MCF 10A (cell line): Measurements from ENCODE around the gene RBM12. TPM values are rescaled to one million over a fixed set of nuclear protein-coding genes. Genes with fewer than 3 reads are reported as not detected.
A peak's percentile ranks its signal among the peaks of the same experiment; 100 is the strongest.

ENCODE experiments used
- BruUV-seq: library from RNA; stranded (reverse); fragments of 400-500 nt; replicated peaks from 2 replicates; lab custom pipeline; 2021; lab: Mats Ljungman, UMichigan
- CTCF ChIA-PET: fragments of 300-600 bp; sonication (Branson Sonifier 250); formaldehyde crosslinking; extraction: SDS; loops from one replicate; lab custom pipeline; 2021; ENCODE audit warnings: antibody characterized with exemption, inconsistent platforms; lab: Yijun Ruan, JAX
- POLR2A ChIA-PET: fragments of 300-600, 350-650 bp; sonication (Branson Sonifier 250); formaldehyde crosslinking; extraction: SDS; loops from one replicate; lab custom pipeline; 2020; ENCODE audit warnings: antibody characterized with exemption, inconsistent platforms; lab: Yijun Ruan, JAX
- DNase-seq: peaks from one replicate; pipeline ENCODE4 v3.0.0-alpha.2; 2018; ENCODE audit not compliant: unreplicated experiment
- H3K27ac Mint-ChIP-seq: one replicate; pipeline ENCODE4 v1.8.0; 2022; ENCODE audit warnings: mild to moderate bottlenecking, low read depth, mixed read lengths; ENCODE audit not compliant: unreplicated experiment
- H3K27me3 Mint-ChIP-seq: one replicate; pipeline ENCODE4 v1.8.0; 2022; ENCODE audit warnings: mixed read lengths; ENCODE audit not compliant: insufficient read depth, unreplicated experiment
- H3K36me3 Mint-ChIP-seq: one replicate; pipeline ENCODE4 v1.8.0; 2022; ENCODE audit warnings: mild to moderate bottlenecking, moderate library complexity, mixed read lengths; ENCODE audit not compliant: insufficient read depth, unreplicated experiment
- H3K4me1 Mint-ChIP-seq: one replicate; pipeline ENCODE4 v1.8.0; 2022; ENCODE audit warnings: mixed read lengths; ENCODE audit not compliant: insufficient read depth, unreplicated experiment
- H3K4me3 Mint-ChIP-seq: one replicate; pipeline ENCODE4 v1.8.0; 2022; ENCODE audit warnings: mild to moderate bottlenecking, moderate library complexity, mixed read lengths; ENCODE audit not compliant: unreplicated experiment
- H3K9me3 Mint-ChIP-seq: one replicate; pipeline ENCODE4 v1.8.0; 2022; ENCODE audit warnings: mixed read lengths; ENCODE audit not compliant: unreplicated experiment
- CTCF ChIP-seq: fragments of 200-600 bp; IDR thresholded peaks from one replicate; pipeline ENCODE4 v1.8.0; 2022; ENCODE audit warnings: antibody characterized with exemption, mild to moderate bottlenecking; ENCODE audit not compliant: unreplicated experiment
- intact Hi-C: fragments of 100-400 bp; cut with micrococcal nuclease; formaldehyde crosslinking; loops from 2 replicates; pipeline ENCODE4 v1.14.1; 2022
- total RNA-seq: library from RNA; stranded (reverse); gene quantifications from 2 replicates; pipeline ENCODE4 v1.2.3, GENCODE V29; 2022

Gene RBM12
- total RNA-seq, 1 experiment from 2014 or later = 60.1 TPM

DNA sequence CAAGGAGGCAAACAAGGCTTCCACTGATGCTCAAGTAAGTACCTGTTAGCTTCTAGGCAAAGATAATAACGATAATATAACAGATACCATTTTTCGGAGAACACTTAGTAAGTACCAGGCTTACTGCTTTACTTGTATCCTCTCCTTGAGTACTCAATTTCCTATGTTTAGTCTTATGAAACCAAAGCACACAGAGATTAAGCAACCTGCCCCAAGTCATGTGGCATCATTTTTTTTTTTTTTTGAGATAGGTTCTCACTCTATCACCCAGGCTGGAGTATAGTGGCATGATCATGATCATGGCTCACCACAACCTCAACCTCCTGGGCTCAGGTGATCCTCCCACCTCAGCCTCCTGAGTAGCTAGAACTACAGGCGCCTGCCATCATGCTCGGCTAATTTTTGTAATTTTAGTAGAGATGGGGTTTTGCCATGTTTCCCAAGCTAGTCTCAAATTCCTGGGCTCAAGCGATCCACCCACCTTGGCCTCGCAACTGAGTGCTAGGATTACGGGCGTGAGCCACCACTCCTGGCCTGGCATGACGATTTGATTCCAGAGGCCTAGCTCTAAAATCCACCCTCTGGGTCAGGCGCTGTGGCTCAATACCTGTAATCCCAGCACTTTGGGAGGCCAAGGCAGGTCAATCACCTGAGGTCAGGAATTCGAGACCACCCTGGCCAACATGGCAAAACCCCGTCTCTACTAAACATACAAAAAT lies 35.1 kb downstream of the RBM12 start:
- Mint-ChIP-seq H3K27me3 (no peaks in the 10 kb centered on the region), H3K36me3 (peaks cover 67% of the 10 kb centered on the region), H3K4me3 (no peak overlapping the region), H3K9me3 (no peaks in the 10 kb centered on the region), H3K4me1 (peaks cover 4% of the 10 kb centered on the region), H3K27ac (no peak overlapping the region)
- intact Hi-C loops = no loop called here
- ChIA-PET CTCF (interaction anchor here (0.6 to 2.3 kb wide), 3 partner anchors 10 to 166 kb away, joined by 3 to 10 read pairs (median 6); no protein-coding TSS in a partner anchor), POLR2A (interaction anchor here (0.6 to 3.6 kb wide), 5 partner anchors 10 to 435 kb away, joined by 3 to 26 read pairs (median 6); partner anchors contain the start of gene SPAG4)
- BruUV-seq = no TSS peak
- no peak for TF ChIP-seq CTCF
- DNase-seq = no peak

DNA sequence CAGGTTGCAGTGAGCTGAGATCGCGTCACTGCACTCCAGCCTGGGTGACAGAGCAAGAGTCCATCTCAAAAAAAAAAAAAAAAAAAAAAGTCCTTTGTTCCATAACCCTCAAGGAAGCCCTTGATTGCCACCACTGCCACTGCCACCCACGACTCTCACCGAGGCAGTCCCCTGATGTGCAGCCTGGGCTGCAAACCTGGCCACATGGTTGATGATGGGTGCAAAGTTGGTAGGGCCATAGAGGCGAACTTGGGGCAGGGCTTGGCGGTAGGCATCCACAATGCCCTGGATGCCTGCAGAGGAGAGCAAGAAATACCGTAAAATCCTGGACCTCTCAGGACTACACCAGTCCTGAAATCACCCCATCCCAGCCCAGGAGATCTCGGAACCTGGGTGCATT lies 37.6 kb downstream of the RBM12 start:
- TF ChIP-seq CTCF = no peak
- BruUV-seq = no TSS peak
- Mint-ChIP-seq H3K9me3 (no peaks in the 10 kb centered on the region), H3K4me3 (no peak overlapping the region), H3K4me1 (peaks cover 4% of the 10 kb centered on the region), H3K36me3 (peaks cover 65% of the 10 kb centered on the region), H3K27ac (peak overlapping the region; percentile 75), H3K27me3 (no peaks in the 10 kb centered on the region)
- CTCF ChIA-PET = interaction anchor here (0.9 to 1.2 kb wide), 2 partner anchors 8 to 9 kb away, joined by 3 read pairs; no protein-coding TSS in a partner anchor
- POLR2A ChIA-PET = interaction anchor here (1.6 kb wide), 1 partner anchor 8 kb away, joined by 3 read pairs; no protein-coding TSS in a partner anchor
- DNase-seq = no peak
- intact Hi-C loops = no loop called here

- POLR2A ChIA-PET = no interaction called here
- BruUV-seq = TSS peak; percentile 33
- CTCF ChIA-PET = no interaction called here
These were observed 38.2 kb downstream of the RBM12 start for GRCh38 chr20:35626386-35627001.

More at GRCh38 chr20:35626386-35627001, 38.2 kb downstream of the RBM12 start:
- H3K27me3 Mint-ChIP-seq = no peaks in the 10 kb centered on the region
- H3K36me3 Mint-ChIP-seq = peaks cover 65% of the 10 kb centered on the region
- H3K4me1 Mint-ChIP-seq = peaks cover 4% of the 10 kb centered on the region
- H3K4me3 Mint-ChIP-seq = no peak overlapping the region
- intact Hi-C loops = no loop called here
- DNase-seq = no peak
- TF ChIP-seq CTCF = no peak
- no peaks in the 10 kb centered on the region for H3K9me3 Mint-ChIP-seq
- peak overlapping the region; percentile 75 for H3K27ac Mint-ChIP-seq
